Tibial artery (tissue), 4 donors: ENCODE results near the gene MIXL1.

ENCODE experiments used
- DNase-seq, 2 donors: peaks; one replicate each; pipeline ENCODE4 v3.0.0-alpha.2; 2019
- H3K27ac ChIP-seq, 2 donors: fragments of 200-600 bp; sonication (generic) in 1 of 2; 1 replicate in 1 of 2; 2 replicates in 1 of 2; pipeline ENCODE4 v1.5.1; 2018 to 2019; ENCODE audit warnings: mild to moderate bottlenecking in 1 of 2
- H3K27me3 ChIP-seq, 2 donors: fragments of 200-600 bp; sonication (generic) in 1 of 2; one replicate each; pipeline versions ENCODE4 v1.5.1 to v1.6.0; 2016 to 2019
- H3K36me3 ChIP-seq, 3 donors: fragments of 200-600 bp; sonication (generic) in 2 of 3; one replicate each; pipeline ENCODE4 v1.5.1; 2016 to 2019; ENCODE audit warnings: mild to moderate bottlenecking in 2 of 3
- H3K4me1 ChIP-seq, 4 donors: fragments of 200-600 bp; sonication (generic) in 2 of 4; 1 replicate in 3 of 4; 2 replicates in 1 of 4; pipeline ENCODE4 v1.5.1; 2016 to 2019
- H3K4me3 ChIP-seq, 2 donors: fragments of 200-600 bp; sonication (generic) in 1 of 2; 1 replicate in 1 of 2; 2 replicates in 1 of 2; pipeline ENCODE4 v1.5.1; 2018 to 2019; ENCODE audit warnings: mild to moderate bottlenecking in 2 of 2
- H3K9me3 ChIP-seq, 3 donors: fragments of 200-600 bp; sonication (generic) in 1 of 3; one replicate each; pipeline ENCODE4 v1.5.1; 2016 to 2019
- CTCF ChIP-seq, 2 experiments: fragments of 200-600 bp in 1 of 2; fragments of 450-650 bp in 1 of 2; IDR thresholded peaks; one replicate each; pipeline ENCODE4 v1.5.1; 2017 to 2019; ENCODE audit warnings: antibody characterized with exemption in 2 of 2, mild to moderate bottlenecking in 1 of 2, moderate library complexity in 1 of 2
- intact Hi-C: fragments of 100-400 bp; cut with DNase I; formaldehyde crosslinking; loops from one replicate; pipeline ENCODE4 v1.15.0; 2023; ENCODE audit warnings: low total_unique reads

MIXL1 gene

GRCh38 chr1:226215239-226215638, 8.2 kb upstream of the MIXL1 start:
- H3K4me1 ChIP-seq, result no peaks in the 10 kb centered on the region
- H3K4me3 ChIP-seq, result no peak overlapping the region
- H3K36me3 ChIP-seq, result no peaks in the 10 kb centered on the region
- TF ChIP-seq CTCF (IDR thresholded peaks at IDR 0.05), result no peak
- no peak for DNase-seq
- intact Hi-C loops, result no loop called here
- H3K27ac ChIP-seq, result no peak overlapping the region
- H3K27me3 ChIP-seq, result peaks cover 0 to 2% of the 10 kb centered on the region in 2 donors
- H3K9me3 ChIP-seq, result no peaks in the 10 kb centered on the region

GRCh38 chr1:226216056-226216455, 7.4 kb upstream of the MIXL1 start:
- peaks cover 0 to 2% of the 10 kb centered on the region in 2 donors for H3K27me3 ChIP-seq
- H3K4me1 ChIP-seq, result no peaks in the 10 kb centered on the region
- H3K27ac ChIP-seq, result no peak overlapping the region
- H3K36me3 ChIP-seq, result no peaks in the 10 kb centered on the region
- no peak overlapping the region for H3K4me3 ChIP-seq
- no peaks in the 10 kb centered on the region for H3K9me3 ChIP-seq
- intact Hi-C loops, result no loop called here
- no peak for TF ChIP-seq CTCF (IDR thresholded peaks at IDR 0.05)
- DNase-seq, result no peak

- intact Hi-C loops, result no loop called here
- H3K36me3 ChIP-seq, result no peaks in the 10 kb centered on the region
- no peaks in the 10 kb centered on the region for H3K9me3 ChIP-seq
- no peak for TF ChIP-seq CTCF (IDR thresholded peaks at IDR 0.05)
- H3K4me3 ChIP-seq, result no peak overlapping the region
- no peak overlapping the region for H3K27ac ChIP-seq
- DNase-seq, result no peak
- H3K4me1 ChIP-seq, result no peaks in the 10 kb centered on the region
- H3K27me3 ChIP-seq, result peaks cover 0 to 2% of the 10 kb centered on the region in 2 donors
These were observed 6.2 kb upstream of the MIXL1 start for GRCh38 chr1:226217273-226217672.

GRCh38 chr1:226220473-226221189, 2.8 kb upstream of the MIXL1 start:
- H3K9me3 ChIP-seq, result no peaks in the 10 kb centered on the region
- H3K4me3 ChIP-seq, result no peak overlapping the region
- peaks cover 0 to 32% of the 10 kb centered on the region in 2 donors for H3K27me3 ChIP-seq
- H3K4me1 ChIP-seq, result peaks cover 0 to 13% (median 7%) of the 10 kb centered on the region in 4 donors
- DNase-seq, result no peak
- TF ChIP-seq CTCF (IDR thresholded peaks at IDR 0.05), result no peak
- H3K36me3 ChIP-seq, result no peaks in the 10 kb centered on the region
- no peak overlapping the region for H3K27ac ChIP-seq
- intact Hi-C loops, result no loop called here

- no peak for TF ChIP-seq CTCF (IDR thresholded peaks at IDR 0.05)
- intact Hi-C loops, result no loop called here
These were observed 778 bp upstream of the MIXL1 start for GRCh38 chr1:226222686-226223085.

More at GRCh38 chr1:226222686-226223085, 778 bp upstream of the MIXL1 start:
- Histone ChIP-seq H3K4me1 (peaks cover 0 to 13% (median 7%) of the 10 kb centered on the region in 4 donors), H3K4me3 (no peak overlapping the region), H3K36me3 (no peaks in the 10 kb centered on the region), H3K9me3 (no peaks in the 10 kb centered on the region), H3K27me3 (peaks cover 0 to 30% of the 10 kb centered on the region in 2 donors), H3K27ac (no peak overlapping the region)
- DNase-seq, result no peak
